Caco-2 (cell line): ENCODE measurements around the gene ST6GALNAC5. TPM values are rescaled to one million over a fixed set of nuclear protein-coding genes. Genes with fewer than 3 reads are reported as not detected.

Experiments used
- BruUV-seq: library from RNA; stranded (reverse); fragments of 400-500 nt; replicated peaks from 2 replicates; lab custom pipeline; 2021; lab: Mats Ljungman, UMichigan
- CTCF ChIA-PET: fragments of 300-600 bp; sonication (Branson Sonifier 250); formaldehyde crosslinking; loops from one replicate; lab custom pipeline; 2022; ENCODE audit warnings: antibody characterized with exemption; lab: Charles Lee
- POLR2A ChIA-PET: fragments of 300-600 bp; sonication (Branson Sonifier 250); formaldehyde crosslinking; loops from one replicate; lab custom pipeline; 2022; ENCODE audit warnings: antibody characterized with exemption; lab: Charles Lee
- DNase-seq, 2 experiments: peaks; one replicate each; pipeline versions ENCODE4 v3.0.0 to v3.0.0-alpha.2; 2020 to 2022
- H3K27me3 ChIP-seq: replicated peaks from 2 replicates; pipeline ENCODE4 v1.6.0; 2011; ENCODE audit warnings: low read length; ENCODE audit not compliant: control insufficient read depth, insufficient read depth
- H3K36me3 ChIP-seq: 2 replicates; pipeline ENCODE4 v1.5.1; 2011; ENCODE audit warnings: low read length; ENCODE audit not compliant: control insufficient read depth, insufficient read depth
- H3K4me1 ChIP-seq: fragments of 250-450 bp; sonication (Bioruptor Pico); 2 replicates; pipeline ENCODE4 v1.5.1; 2020; ENCODE audit warnings: mild to moderate bottlenecking
- H3K4me3 ChIP-seq: 2 replicates; pipeline ENCODE4 v1.5.1; 2011; ENCODE audit warnings: low read depth, mild to moderate bottlenecking, control low read depth, low read length
- H3K9me3 ChIP-seq: fragments of 250-450 bp; sonication (Bioruptor Pico); 2 replicates; pipeline ENCODE4 v1.5.1; 2020; ENCODE audit warnings: mild to moderate bottlenecking, moderate library complexity
- H3K27ac Mint-ChIP-seq: one replicate; pipeline ENCODE4 v1.8.0; 2022; ENCODE audit warnings: mixed read lengths; ENCODE audit not compliant: unreplicated experiment
- H3K27me3 Mint-ChIP-seq: one replicate; pipeline ENCODE4 v1.8.0; 2022; ENCODE audit warnings: mixed read lengths; ENCODE audit not compliant: insufficient read depth, unreplicated experiment
- H3K36me3 Mint-ChIP-seq: one replicate; pipeline ENCODE4 v1.8.0; 2022; ENCODE audit warnings: mild to moderate bottlenecking, mixed read lengths; ENCODE audit not compliant: insufficient read depth, unreplicated experiment
- H3K4me1 Mint-ChIP-seq: one replicate; pipeline ENCODE4 v1.8.0; 2022; ENCODE audit warnings: low read depth, mixed read lengths; ENCODE audit not compliant: unreplicated experiment
- H3K4me3 Mint-ChIP-seq: one replicate; pipeline ENCODE4 v1.8.0; 2022; ENCODE audit warnings: mild to moderate bottlenecking, moderate library complexity, mixed read lengths; ENCODE audit not compliant: unreplicated experiment
- H3K9me3 Mint-ChIP-seq: one replicate; pipeline ENCODE4 v1.8.0; 2022; ENCODE audit warnings: mixed read lengths; ENCODE audit not compliant: unreplicated experiment
- intact Hi-C: fragments of 100-400 bp; cut with micrococcal nuclease; formaldehyde crosslinking; loops from one replicate; pipeline ENCODE4 v1.10.0; 2022; ENCODE audit not compliant: unreplicated experiment
- total RNA-seq: library from RNA; stranded (reverse); gene quantifications from 2 replicates; pipeline ENCODE4 v1.2.3, GENCODE V29; 2022
- TF ChIP-seq, protein P1 (sequence below), 2 experiments: fragments of 200-600 bp in 1 of 2; IDR thresholded peaks; 1 replicate in 1 of 2; 2 replicates in 1 of 2; pipeline versions ENCODE4 v1.5.1 to v1.8.0; 2011 to 2022; ENCODE audit warnings: antibody characterized with exemption in 1 of 2, control low read depth in 1 of 2, inconsistent platforms in 1 of 2, low read depth in 1 of 2, low read length in 1 of 2, mild to moderate bottlenecking in 1 of 2, moderate library complexity in 1 of 2; ENCODE audit not compliant: insufficient read depth in 1 of 2, severe bottlenecking in 1 of 2, unreplicated experiment in 1 of 2

ST6GALNAC5 gene
- total RNA-seq, 1 experiment from 2014 or later, result 0.09 TPM

DNA sequence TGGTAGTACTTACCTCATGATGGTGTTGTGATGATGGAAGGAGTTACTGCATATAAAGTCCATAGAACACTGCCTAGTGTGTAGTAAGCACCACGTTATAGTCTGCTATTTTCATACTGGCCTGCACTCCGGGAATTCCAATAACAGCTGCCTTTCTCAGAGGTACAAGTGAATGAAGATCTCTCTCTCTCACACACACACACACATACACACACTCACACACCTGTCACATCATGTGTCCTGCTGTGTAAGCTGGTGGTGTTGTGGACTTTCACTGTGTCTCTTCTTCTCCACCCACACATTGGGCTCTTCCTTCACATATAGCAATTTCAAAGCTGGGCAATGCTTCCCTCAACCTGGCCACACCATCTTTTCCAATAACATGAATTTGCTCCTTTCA lies 33.4 kb upstream of the ST6GALNAC5 start:
- Mint-ChIP-seq H3K4me3 (no peak overlapping the region), H3K27me3 (peaks cover 4% of the 10 kb centered on the region), H3K36me3 (no peaks in the 10 kb centered on the region), H3K27ac (no peak overlapping the region), H3K4me1 (no peaks in the 10 kb centered on the region), H3K9me3 (no peaks in the 10 kb centered on the region)
- no peak overlapping the region for H3K4me3 ChIP-seq
- ChIA-PET POLR2A (no interaction called here), CTCF (no interaction called here)
- no peak for DNase-seq
- no peaks in the 10 kb centered on the region for H3K4me1 ChIP-seq
- H3K36me3 ChIP-seq, result no peaks in the 10 kb centered on the region
- H3K9me3 ChIP-seq, result no peaks in the 10 kb centered on the region
- no peaks in the 10 kb centered on the region for H3K27me3 ChIP-seq
- no TSS peak for BruUV-seq
- TF ChIP-seq, protein P1, sequence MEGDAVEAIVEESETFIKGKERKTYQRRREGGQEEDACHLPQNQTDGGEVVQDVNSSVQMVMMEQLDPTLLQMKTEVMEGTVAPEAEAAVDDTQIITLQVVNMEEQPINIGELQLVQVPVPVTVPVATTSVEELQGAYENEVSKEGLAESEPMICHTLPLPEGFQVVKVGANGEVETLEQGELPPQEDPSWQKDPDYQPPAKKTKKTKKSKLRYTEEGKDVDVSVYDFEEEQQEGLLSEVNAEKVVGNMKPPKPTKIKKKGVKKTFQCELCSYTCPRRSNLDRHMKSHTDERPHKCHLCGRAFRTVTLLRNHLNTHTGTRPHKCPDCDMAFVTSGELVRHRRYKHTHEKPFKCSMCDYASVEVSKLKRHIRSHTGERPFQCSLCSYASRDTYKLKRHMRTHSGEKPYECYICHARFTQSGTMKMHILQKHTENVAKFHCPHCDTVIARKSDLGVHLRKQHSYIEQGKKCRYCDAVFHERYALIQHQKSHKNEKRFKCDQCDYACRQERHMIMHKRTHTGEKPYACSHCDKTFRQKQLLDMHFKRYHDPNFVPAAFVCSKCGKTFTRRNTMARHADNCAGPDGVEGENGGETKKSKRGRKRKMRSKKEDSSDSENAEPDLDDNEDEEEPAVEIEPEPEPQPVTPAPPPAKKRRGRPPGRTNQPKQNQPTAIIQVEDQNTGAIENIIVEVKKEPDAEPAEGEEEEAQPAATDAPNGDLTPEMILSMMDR (IDR thresholded peaks at IDR 0.05; ENCODE audit: insufficient read depth in 1 of 2, low read depth in 1 of 2, low read length in 1 of 2, severe bottlenecking in 1 of 2, unreplicated experiment in 1 of 2), result no peak
- intact Hi-C loops, result no loop called here

DNA sequence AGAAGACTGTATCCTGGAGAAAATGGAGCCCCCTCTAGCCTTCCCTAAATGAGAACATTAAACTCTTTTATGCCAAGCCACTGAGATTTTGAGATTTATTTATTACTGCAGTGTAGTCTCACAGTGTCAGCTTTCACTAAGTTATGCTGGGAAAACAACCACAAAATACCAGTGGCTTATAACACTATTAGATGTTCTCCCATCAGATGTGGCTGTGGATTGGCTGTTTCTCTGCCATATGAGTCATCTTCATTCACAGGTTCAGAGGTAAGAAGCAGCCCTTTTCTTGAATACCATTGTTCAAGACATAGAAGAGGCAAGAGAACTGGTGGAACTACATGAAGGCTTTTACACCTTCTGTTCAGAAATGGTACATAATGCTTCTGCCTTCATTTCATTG lies 32.1 kb upstream of the ST6GALNAC5 start:
- Mint-ChIP-seq H3K27ac (no peak overlapping the region), H3K27me3 (peaks cover 4% of the 10 kb centered on the region), H3K9me3 (no peaks in the 10 kb centered on the region), H3K4me3 (no peak overlapping the region), H3K4me1 (no peaks in the 10 kb centered on the region), H3K36me3 (no peaks in the 10 kb centered on the region)
- CTCF ChIA-PET, result no interaction called here
- Histone ChIP-seq H3K9me3 (no peaks in the 10 kb centered on the region), H3K27me3 (no peaks in the 10 kb centered on the region), H3K36me3 (no peaks in the 10 kb centered on the region), H3K4me3 (no peak overlapping the region), H3K4me1 (no peaks in the 10 kb centered on the region)
- DNase-seq, result no peak
- BruUV-seq, result no TSS peak
- POLR2A ChIA-PET, result no interaction called here
- TF ChIP-seq, protein P1 (IDR thresholded peaks at IDR 0.05; ENCODE audit: insufficient read depth in 1 of 2, low read depth in 1 of 2, low read length in 1 of 2, severe bottlenecking in 1 of 2, unreplicated experiment in 1 of 2), result no peak
- intact Hi-C loops, result no loop called here

DNA sequence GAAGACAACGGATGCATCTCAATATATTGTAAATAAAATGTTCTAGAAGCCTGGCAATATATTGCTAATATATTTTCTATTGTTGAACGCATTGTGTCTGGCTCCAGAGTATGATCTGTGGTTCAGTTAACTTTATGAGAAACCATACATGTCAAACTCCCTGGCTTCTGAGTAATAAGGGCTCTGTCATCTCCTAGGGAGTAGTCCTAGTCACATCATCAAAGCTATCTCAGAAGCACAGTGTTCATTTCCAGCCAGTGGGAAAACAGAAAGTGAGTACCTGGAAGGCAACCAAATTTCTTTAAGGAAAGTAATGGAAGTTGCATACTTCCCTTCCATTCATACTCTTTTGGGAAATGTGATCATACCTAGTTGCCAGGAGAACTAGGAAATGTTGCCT lies 27.0 kb upstream of the ST6GALNAC5 start:
- no TSS peak for BruUV-seq
- ChIA-PET POLR2A (no interaction called here), CTCF (no interaction called here)
- Histone ChIP-seq H3K36me3 (no peaks in the 10 kb centered on the region), H3K4me3 (no peak overlapping the region), H3K4me1 (no peaks in the 10 kb centered on the region), H3K27me3 (no peaks in the 10 kb centered on the region), H3K9me3 (no peaks in the 10 kb centered on the region)
- no peak for DNase-seq
- Mint-ChIP-seq H3K9me3 (no peaks in the 10 kb centered on the region), H3K36me3 (no peaks in the 10 kb centered on the region), H3K27ac (no peak overlapping the region), H3K27me3 (peaks cover 4% of the 10 kb centered on the region), H3K4me3 (no peak overlapping the region), H3K4me1 (no peaks in the 10 kb centered on the region)
- intact Hi-C loops, result no loop called here
- TF ChIP-seq, protein P1 (IDR thresholded peaks at IDR 0.05; ENCODE audit: insufficient read depth in 1 of 2, low read depth in 1 of 2, low read length in 1 of 2, severe bottlenecking in 1 of 2, unreplicated experiment in 1 of 2), result no peak
